Tibial artery (tissue), 4 donors: ENCODE results near the gene CCDC102A.
A peak's percentile ranks its signal among the peaks of the same experiment; 100 is the strongest.

ENCODE experiments used
- DNase-seq, 2 donors: peaks; one replicate each; pipeline ENCODE4 v3.0.0-alpha.2; 2019
- H3K27ac ChIP-seq, 2 donors: fragments of 200-600 bp; sonication (generic) in 1 of 2; 1 replicate in 1 of 2; 2 replicates in 1 of 2; pipeline ENCODE4 v1.5.1; 2018 to 2019; ENCODE audit warnings: mild to moderate bottlenecking in 1 of 2
- H3K27me3 ChIP-seq, 2 donors: fragments of 200-600 bp; sonication (generic) in 1 of 2; one replicate each; pipeline versions ENCODE4 v1.5.1 to v1.6.0; 2016 to 2019
- H3K36me3 ChIP-seq, 3 donors: fragments of 200-600 bp; sonication (generic) in 2 of 3; one replicate each; pipeline ENCODE4 v1.5.1; 2016 to 2019; ENCODE audit warnings: mild to moderate bottlenecking in 2 of 3
- H3K4me1 ChIP-seq, 4 donors: fragments of 200-600 bp; sonication (generic) in 2 of 4; 1 replicate in 3 of 4; 2 replicates in 1 of 4; pipeline ENCODE4 v1.5.1; 2016 to 2019
- H3K4me3 ChIP-seq, 2 donors: fragments of 200-600 bp; sonication (generic) in 1 of 2; 1 replicate in 1 of 2; 2 replicates in 1 of 2; pipeline ENCODE4 v1.5.1; 2018 to 2019; ENCODE audit warnings: mild to moderate bottlenecking in 2 of 2
- H3K9me3 ChIP-seq, 3 donors: fragments of 200-600 bp; sonication (generic) in 1 of 3; one replicate each; pipeline ENCODE4 v1.5.1; 2016 to 2019
- intact Hi-C: fragments of 100-400 bp; cut with DNase I; formaldehyde crosslinking; loops from one replicate; pipeline ENCODE4 v1.15.0; 2023; ENCODE audit warnings: low total_unique reads
- TF ChIP-seq, protein P1 (sequence below), 2 experiments: fragments of 200-600 bp in 1 of 2; fragments of 450-650 bp in 1 of 2; IDR thresholded peaks; one replicate each; pipeline ENCODE4 v1.5.1; 2017 to 2019; ENCODE audit warnings: antibody characterized with exemption in 2 of 2, mild to moderate bottlenecking in 1 of 2, moderate library complexity in 1 of 2

The CCDC102A gene

DNA sequence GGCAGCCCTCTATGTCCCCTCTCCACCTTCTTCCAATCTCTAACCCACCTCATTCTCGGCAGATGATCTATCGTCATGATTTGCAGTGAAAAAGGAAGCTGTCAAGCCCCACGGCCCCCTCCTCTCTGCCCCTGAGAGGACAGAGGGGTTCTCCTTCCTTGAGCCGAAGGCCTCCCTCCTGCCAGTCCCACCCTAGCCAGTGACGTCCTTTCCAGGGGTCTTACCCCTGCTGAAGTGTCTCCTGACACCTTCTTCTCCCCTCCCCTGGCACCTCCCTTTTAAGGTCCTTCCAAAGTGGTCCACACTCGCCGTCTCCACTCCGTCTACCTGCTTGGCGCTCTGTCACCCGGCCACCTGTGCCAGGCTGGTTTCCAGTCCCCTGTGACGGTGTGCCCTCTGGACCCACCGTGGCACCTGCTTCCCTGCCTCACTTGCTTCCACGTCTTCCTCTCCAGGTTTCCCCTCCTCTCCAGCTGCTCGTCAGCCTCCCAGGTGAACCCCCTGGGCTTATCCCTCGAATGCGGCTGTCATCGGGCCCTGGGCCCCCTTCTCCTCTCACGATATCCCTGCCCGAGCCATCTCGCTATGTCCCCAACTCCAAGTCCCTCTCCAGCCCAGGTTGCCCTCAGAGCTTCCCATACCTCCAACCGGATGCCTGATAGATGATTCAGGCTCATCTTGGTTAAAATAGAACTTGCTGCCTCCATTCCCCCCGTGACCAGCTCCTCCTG lies 5.7 kb downstream of the CCDC102A start:
- Histone ChIP-seq H3K9me3 (no peaks in the 10 kb centered on the region), H3K27ac (peak overlapping the region; percentile 45 to 52), H3K27me3 (no peaks in the 10 kb centered on the region), H3K4me3 (no peak overlapping the region), H3K4me1 (peaks cover 0 to 61% (median 48%) of the 10 kb centered on the region in 4 donors), H3K36me3 (peaks cover 0 to 34% (median 0%) of the 10 kb centered on the region in 3 donors)
- DNase-seq, result peak in 1 of 2 donors; percentile 56
- TF ChIP-seq, protein P1, sequence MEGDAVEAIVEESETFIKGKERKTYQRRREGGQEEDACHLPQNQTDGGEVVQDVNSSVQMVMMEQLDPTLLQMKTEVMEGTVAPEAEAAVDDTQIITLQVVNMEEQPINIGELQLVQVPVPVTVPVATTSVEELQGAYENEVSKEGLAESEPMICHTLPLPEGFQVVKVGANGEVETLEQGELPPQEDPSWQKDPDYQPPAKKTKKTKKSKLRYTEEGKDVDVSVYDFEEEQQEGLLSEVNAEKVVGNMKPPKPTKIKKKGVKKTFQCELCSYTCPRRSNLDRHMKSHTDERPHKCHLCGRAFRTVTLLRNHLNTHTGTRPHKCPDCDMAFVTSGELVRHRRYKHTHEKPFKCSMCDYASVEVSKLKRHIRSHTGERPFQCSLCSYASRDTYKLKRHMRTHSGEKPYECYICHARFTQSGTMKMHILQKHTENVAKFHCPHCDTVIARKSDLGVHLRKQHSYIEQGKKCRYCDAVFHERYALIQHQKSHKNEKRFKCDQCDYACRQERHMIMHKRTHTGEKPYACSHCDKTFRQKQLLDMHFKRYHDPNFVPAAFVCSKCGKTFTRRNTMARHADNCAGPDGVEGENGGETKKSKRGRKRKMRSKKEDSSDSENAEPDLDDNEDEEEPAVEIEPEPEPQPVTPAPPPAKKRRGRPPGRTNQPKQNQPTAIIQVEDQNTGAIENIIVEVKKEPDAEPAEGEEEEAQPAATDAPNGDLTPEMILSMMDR (IDR thresholded peaks at IDR 0.05), result no peak
- intact Hi-C loops, result loop anchor here (10.0 kb wide), 1 partner anchor 226 kb away; no protein-coding TSS in a partner anchor

DNA sequence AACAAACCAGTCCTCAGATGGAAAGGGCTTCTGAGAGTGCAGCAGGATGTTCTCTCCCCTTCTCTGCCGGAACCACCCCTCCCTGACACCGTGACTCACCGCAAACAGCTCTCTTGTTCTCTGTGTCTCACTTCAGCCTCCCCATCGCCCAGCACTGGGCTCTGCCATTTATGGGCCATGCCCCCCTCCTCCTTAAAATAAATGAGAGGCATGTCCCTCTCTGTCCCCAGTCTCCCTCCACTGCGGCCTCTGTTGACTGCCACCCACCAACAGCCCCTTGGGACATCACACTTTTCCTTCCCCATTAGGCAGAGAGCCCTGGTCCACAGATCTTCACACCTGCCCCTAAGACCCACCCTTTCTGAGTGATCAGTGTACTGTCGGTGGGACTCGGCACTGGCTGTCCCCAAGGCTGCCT lies 6.3 kb downstream of the CCDC102A start:
- Histone ChIP-seq H3K9me3 (no peaks in the 10 kb centered on the region), H3K36me3 (peaks cover 0 to 34% (median 0%) of the 10 kb centered on the region in 3 donors), H3K4me1 (peaks cover 0 to 56% (median 43%) of the 10 kb centered on the region in 4 donors), H3K4me3 (no peak overlapping the region), H3K27ac (peak overlapping the region; percentile 45 to 52), H3K27me3 (no peaks in the 10 kb centered on the region)
- intact Hi-C loops, result loop anchor here (10.0 kb wide), 1 partner anchor 225 kb away; no protein-coding TSS in a partner anchor
- DNase-seq, result peak in 1 of 2 donors; percentile 78
- TF ChIP-seq, protein P1 (IDR thresholded peaks at IDR 0.05), result no peak

DNA sequence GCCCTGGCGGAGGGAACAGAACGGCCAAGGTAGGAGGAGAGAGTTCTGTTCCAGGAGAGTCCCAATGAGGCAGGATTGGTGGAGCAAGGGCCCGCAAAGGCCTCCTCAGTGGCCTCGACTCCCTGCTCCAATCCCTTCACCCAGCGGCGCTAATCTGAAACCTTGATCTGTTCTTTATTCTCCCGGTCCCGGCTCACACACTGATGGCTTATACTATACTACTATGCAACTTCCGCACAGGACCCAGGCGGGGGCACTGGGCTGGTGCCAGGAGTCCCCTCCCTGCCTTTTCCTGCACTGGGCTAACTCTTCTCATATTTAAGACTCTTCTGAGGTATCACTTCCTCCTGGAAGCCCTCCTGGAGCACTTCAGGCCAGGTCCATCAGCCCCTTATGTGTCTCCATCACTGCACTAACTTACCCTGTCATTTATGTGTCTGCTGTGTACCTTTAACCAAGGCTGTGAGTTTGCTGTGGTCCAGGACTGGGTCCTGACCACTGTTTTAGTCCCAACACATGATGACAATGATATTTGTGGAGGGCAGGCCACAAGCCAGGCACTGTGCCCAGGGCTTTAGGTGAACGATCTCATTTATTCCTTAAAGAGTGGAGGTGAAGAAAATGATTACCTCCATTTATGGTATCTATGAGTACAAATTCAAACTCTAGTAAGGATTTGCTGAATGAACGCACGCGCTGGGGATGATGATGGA lies 6.8 kb downstream of the CCDC102A start:
- H3K4me1 ChIP-seq, result peaks cover 0 to 50% (median 38%) of the 10 kb centered on the region in 4 donors
- TF ChIP-seq, protein P1 (IDR thresholded peaks at IDR 0.05), result no peak
- H3K4me3 ChIP-seq, result no peak overlapping the region
- no peaks in the 10 kb centered on the region for H3K27me3 ChIP-seq
- H3K27ac ChIP-seq, result peak overlapping the region; percentile 45 to 52
- intact Hi-C loops, result loop anchor here (5.0 to 10.0 kb wide), 2 partner anchors 52 to 225 kb away; no protein-coding TSS in a partner anchor
- DNase-seq, result peak; percentile 14 to 57
- no peaks in the 10 kb centered on the region for H3K9me3 ChIP-seq
- peaks cover 0 to 34% (median 0%) of the 10 kb centered on the region in 3 donors for H3K36me3 ChIP-seq

DNA sequence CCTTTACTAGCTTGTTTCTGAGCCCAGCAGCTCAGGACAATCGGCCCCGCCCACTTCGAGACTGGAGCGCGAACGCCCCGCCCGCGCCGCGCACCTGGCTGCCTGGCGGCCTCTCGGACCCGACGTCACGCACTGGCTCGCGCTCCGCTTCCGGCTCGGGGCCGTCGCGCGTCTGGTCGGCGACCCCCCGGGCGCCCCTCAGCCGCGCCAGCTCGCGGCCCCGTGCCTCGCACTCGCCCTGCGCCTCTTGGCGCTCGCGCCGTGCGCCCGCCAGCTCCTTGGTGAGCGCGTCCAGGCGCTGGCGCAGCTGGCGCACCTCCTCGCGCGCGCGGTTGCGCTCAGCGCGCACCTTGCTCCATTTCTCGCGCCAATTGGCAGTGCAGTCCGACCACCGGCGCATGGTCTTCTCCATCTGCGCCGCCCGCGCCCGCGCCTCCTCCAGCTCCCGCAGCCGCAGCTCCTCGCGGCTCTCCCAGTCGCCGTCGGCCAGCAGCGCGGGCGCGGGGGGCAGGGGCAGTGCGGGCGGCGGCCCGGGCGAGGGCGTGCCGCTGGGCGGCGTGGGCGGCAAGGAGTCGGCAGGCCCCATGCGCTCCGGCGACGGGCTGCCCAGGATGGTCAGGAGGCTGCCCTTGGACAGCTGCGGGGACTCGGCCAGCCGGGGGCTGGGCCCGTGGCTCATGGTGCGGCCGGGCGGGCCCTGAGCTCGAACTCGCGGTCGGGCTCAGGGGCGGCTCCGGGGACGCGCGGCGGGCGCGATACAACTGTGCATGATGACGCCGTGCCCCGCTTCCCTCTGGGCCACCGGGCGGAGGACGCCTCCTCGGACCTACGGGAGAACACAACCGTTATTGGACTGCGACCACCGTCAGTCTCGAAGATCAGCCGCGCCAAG lies 7.6 kb downstream of the CCDC102A start:
- no peaks in the 10 kb centered on the region for H3K9me3 ChIP-seq
- no peaks in the 10 kb centered on the region for H3K27me3 ChIP-seq
- peaks cover 0 to 34% (median 0%) of the 10 kb centered on the region in 3 donors for H3K36me3 ChIP-seq
- peaks cover 0 to 42% (median 30%) of the 10 kb centered on the region in 4 donors for H3K4me1 ChIP-seq
- DNase-seq, result peak in 1 of 2 donors; percentile 57
- TF ChIP-seq, protein P1 (IDR thresholded peaks at IDR 0.05), result no peak
- intact Hi-C loops, result loop anchor here (5.0 kb wide), 1 partner anchor 51 kb away; no protein-coding TSS in a partner anchor
- H3K27ac ChIP-seq, result no peak overlapping the region
- no peak overlapping the region for H3K4me3 ChIP-seq
